Neural progenitor cell (in vitro differentiated cells): ENCODE measurements around the gene SLTM.

Experiments used
- CTCF ChIP-seq: fragments of 200-600 bp; sonication (generic); IDR thresholded peaks from 2 replicates; pipeline ENCODE4 v1.5.1; 2017; ENCODE audit warnings: antibody characterized with exemption, mild to moderate bottlenecking
- EZH2 ChIP-seq: fragments of 200-600 bp; sonication (generic); IDR thresholded peaks from 2 replicates; pipeline ENCODE4 v1.6.1; 2017; ENCODE audit warnings: antibody characterized with exemption, mild to moderate bottlenecking, moderate library complexity
- EZH2phosphoT487 ChIP-seq: fragments of 200-600 bp; sonication (generic); IDR thresholded peaks from 2 replicates; pipeline ENCODE4 v1.6.1; 2017; ENCODE audit warnings: antibody characterized with exemption

DNA sequence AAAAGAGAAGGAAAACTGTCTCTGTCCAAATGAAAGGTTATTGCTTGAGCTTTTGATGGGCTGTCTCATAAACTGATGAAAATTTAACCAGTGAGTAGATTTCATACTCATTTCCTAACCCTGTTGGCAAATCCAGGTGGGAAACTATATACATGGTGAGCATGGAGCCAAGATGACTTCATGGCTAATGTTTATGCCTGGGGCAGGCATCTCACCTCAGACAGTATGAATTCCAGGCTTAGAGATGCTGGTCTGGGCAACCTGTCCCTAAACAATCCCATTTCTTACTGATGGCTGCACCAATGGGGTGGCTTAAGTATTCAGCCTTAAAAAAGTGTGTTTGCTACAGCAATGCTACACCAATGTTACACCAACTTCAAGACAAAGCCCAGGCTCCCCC is 58.1 kb downstream of the SLTM start:
- TF ChIP-seq CTCF = no peak
- TF ChIP-seq EZH2 = no peak
- TF ChIP-seq EZH2phosphoT487 = no peak
